Panc1 (cell line): ENCODE measurements around the gene ELMO2.

Source experiments
- CTCF ChIP-seq: fragments of 450-650 bp; IDR thresholded peaks from 2 replicates; pipeline ENCODE4 v1.5.1; 2017; ENCODE audit warnings: mild to moderate bottlenecking
- POLR2AphosphoS5 ChIP-seq: IDR thresholded peaks from 2 replicates; pipeline ENCODE4 v1.6.1; 2012; ENCODE audit warnings: mild to moderate bottlenecking, low read depth, low read length, moderate library complexity
- TCF7L2 ChIP-seq: IDR thresholded peaks from 2 replicates; pipeline ENCODE4 v1.6.1; 2011; ENCODE audit warnings: mild to moderate bottlenecking, low read depth, low read length, inconsistent platforms
- TF ChIP-seq, protein P1 (sequence below), 2 experiments: IDR thresholded peaks; 2 replicates each; pipeline ENCODE4 v1.6.1; 2011 to 2012; ENCODE audit warnings: low read depth in 2 of 2, control low read depth in 1 of 2, low read length in 1 of 2, mild to moderate bottlenecking in 1 of 2, moderate library complexity in 1 of 2; ENCODE audit not compliant: insufficient read depth in 1 of 2

DNA sequence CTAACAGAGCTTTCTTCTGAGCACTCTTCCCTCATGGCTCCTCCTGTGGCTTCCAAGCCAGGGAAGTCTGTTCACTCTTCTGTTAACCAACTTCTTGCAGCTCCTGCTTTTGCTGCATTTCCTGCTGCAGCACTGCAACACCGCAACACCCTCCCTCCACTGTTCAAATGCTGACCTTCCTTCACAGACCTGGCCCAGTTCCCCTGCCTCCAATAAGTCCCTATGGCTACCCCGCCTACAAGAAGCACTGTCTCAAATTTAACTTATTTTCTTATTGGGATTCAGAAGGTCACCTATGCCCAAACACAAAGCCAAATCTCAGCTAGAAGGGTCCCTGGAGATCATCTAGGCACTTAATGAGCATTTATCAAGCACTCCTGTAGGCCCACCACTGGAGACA, 44.6 kb downstream of the ELMO2 start:
- TF ChIP-seq POLR2AphosphoS5 (no peak), CTCF (no peak), TCF7L2 (no peak)
- TF ChIP-seq, protein P1, sequence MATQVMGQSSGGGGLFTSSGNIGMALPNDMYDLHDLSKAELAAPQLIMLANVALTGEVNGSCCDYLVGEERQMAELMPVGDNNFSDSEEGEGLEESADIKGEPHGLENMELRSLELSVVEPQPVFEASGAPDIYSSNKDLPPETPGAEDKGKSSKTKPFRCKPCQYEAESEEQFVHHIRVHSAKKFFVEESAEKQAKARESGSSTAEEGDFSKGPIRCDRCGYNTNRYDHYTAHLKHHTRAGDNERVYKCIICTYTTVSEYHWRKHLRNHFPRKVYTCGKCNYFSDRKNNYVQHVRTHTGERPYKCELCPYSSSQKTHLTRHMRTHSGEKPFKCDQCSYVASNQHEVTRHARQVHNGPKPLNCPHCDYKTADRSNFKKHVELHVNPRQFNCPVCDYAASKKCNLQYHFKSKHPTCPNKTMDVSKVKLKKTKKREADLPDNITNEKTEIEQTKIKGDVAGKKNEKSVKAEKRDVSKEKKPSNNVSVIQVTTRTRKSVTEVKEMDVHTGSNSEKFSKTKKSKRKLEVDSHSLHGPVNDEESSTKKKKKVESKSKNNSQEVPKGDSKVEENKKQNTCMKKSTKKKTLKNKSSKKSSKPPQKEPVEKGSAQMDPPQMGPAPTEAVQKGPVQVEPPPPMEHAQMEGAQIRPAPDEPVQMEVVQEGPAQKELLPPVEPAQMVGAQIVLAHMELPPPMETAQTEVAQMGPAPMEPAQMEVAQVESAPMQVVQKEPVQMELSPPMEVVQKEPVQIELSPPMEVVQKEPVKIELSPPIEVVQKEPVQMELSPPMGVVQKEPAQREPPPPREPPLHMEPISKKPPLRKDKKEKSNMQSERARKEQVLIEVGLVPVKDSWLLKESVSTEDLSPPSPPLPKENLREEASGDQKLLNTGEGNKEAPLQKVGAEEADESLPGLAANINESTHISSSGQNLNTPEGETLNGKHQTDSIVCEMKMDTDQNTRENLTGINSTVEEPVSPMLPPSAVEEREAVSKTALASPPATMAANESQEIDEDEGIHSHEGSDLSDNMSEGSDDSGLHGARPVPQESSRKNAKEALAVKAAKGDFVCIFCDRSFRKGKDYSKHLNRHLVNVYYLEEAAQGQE (IDR thresholded peaks at IDR 0.05; ENCODE audit: insufficient read depth in 1 of 2, low read depth in 2 of 2, low read length in 1 of 2) = no peak
